GM10266 (cell line): ENCODE results near the gene PODN.

Source experiments
- DNase-seq: peaks from one replicate; pipeline ENCODE4 v3.0.0; 2012; ENCODE audit errors: extremely low spot score
- TF ChIP-seq, protein P1 (sequence below): IDR thresholded peaks from 2 replicates; pipeline ENCODE4 v1.5.1; 2012; ENCODE audit warnings: mild to moderate bottlenecking, low read depth; ENCODE audit not compliant: control insufficient read depth, insufficient read depth; ENCODE audit errors: missing control alignments

Gene PODN

DNA sequence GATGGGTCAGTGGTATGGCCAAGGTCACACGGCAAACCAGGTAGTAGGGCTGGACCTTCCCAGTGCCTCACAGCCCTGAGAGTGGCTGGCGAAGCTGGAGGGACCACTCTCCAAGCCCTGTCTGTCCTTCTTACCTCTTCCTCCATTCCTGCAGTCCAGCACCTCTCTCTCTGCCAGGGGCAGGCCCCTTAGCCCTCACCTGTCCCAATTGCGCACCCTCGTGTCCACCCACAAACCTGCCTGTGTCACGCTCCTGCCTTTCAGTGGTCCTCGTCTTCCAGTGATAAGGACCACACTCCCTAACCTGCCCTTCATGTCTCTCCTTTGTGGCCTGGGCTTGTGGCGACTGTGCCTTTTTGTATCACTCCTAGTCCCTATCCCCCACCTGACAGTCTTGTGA lies 3.4 kb downstream of the PODN start:
- DNase-seq, result no peak
- TF ChIP-seq, protein P1, sequence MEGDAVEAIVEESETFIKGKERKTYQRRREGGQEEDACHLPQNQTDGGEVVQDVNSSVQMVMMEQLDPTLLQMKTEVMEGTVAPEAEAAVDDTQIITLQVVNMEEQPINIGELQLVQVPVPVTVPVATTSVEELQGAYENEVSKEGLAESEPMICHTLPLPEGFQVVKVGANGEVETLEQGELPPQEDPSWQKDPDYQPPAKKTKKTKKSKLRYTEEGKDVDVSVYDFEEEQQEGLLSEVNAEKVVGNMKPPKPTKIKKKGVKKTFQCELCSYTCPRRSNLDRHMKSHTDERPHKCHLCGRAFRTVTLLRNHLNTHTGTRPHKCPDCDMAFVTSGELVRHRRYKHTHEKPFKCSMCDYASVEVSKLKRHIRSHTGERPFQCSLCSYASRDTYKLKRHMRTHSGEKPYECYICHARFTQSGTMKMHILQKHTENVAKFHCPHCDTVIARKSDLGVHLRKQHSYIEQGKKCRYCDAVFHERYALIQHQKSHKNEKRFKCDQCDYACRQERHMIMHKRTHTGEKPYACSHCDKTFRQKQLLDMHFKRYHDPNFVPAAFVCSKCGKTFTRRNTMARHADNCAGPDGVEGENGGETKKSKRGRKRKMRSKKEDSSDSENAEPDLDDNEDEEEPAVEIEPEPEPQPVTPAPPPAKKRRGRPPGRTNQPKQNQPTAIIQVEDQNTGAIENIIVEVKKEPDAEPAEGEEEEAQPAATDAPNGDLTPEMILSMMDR, result no peak

DNA sequence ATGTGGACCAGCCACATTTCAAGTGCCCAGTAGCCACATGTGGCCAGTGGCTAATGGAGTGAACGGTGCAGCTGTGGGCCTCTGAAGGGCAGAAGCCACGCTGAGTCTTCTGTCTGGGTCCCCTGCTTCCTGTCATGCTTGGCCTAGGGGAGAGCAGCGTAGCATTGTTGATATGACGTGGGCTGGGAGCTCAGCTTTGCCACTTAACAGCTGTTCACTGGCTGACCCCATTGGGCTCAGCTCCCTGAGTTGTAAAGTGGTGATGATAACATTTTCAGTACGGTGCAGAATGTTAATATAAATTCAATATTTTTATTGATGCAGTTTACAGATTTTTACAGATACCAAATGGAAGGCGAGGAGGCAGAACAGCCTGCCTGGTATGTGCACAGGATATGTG lies 4.5 kb downstream of the PODN start:
- DNase-seq, result no peak
- TF ChIP-seq, protein P1, result no peak

DNA sequence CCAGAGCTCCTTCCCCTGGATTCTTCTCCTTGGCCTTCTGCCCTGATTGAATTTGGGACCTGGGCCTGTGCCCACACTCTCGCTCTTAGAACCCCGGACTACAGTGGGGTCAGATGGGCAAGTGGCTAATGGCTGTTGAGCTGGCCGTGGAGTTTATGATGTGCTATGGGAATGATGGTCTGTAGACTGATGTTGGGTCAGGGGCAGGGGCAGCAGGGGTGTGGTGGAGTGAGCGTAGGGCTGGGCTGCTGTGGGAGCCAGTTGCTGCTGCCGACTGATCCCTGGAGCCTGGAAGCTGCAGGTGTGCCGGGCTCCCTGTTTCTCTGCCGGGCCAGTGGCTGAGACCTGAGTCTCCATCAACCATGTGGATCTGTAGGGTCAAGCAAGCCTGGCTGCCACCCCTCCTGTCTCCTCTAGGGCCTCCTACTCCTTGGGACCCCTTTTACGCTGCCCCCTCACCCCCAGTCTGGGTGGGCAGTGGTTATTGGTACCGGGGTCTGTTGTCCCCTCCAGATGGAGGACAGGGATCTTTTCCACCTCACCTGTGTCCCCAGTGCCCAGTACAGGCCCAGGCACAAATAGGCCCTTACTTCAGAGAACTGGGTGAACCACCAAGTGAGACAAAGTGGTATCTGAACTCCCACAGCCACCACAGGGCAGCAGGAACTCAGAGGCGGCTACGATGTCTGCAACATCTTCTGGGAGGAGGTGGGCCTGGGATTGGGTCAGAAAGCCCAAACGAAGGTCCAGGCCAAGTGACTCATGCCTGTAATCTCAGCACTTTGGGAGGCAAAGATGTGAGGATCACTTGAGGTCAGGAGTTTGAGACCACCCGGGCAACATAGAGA lies 5.1 kb downstream of the PODN start:
- TF ChIP-seq, protein P1, result no peak
- DNase-seq, result no peak

- DNase-seq, result no peak
- TF ChIP-seq, protein P1, result no peak
Observed at GRCh38 chr1:53067886-53068285, 5.9 kb downstream of the PODN start.

- no peak for DNase-seq
Observed at GRCh38 chr1:53068314-53069099, 6.5 kb downstream of the PODN start.

GRCh38 chr1:53069265-53069662 lies 7.3 kb downstream of the PODN start:
- TF ChIP-seq, protein P1, result no peak
- DNase-seq, result no peak

More at GRCh38 chr1:53068314-53069099, 6.5 kb downstream of the PODN start:
- TF ChIP-seq, protein P1, result no peak
